GM21390 (cell line): ENCODE results near the gene HLF.

Experiments used
- ATAC-seq: cut with Tn5 transposase; IDR thresholded peaks from one replicate; pipeline ENCODE4 v1.9.1; 2021; ENCODE audit not compliant: unreplicated experiment

HLF gene

GRCh38 chr17:55254375-55254774, 10.4 kb upstream of the HLF start:
- no peak for ATAC-seq

- no peak for ATAC-seq
These were observed 6.1 kb upstream of the HLF start for GRCh38 chr17:55258578-55259135.

- ATAC-seq, result no peak
These were observed 5.1 kb upstream of the HLF start for GRCh38 chr17:55259684-55260111.

GRCh38 chr17:55261311-55261710, 3.4 kb upstream of the HLF start:
- ATAC-seq, result no peak

GRCh38 chr17:55263569-55264277, 1.0 kb upstream of the HLF start:
- no peak for ATAC-seq

- no peak for ATAC-seq
These were observed 499 bp upstream of the HLF start for GRCh38 chr17:55264278-55264644.

GRCh38 chr17:55265311-55266021, 706 bp downstream of the HLF start:
- no peak for ATAC-seq

- no peak for ATAC-seq
These were observed 1.5 kb downstream of the HLF start for GRCh38 chr17:55266051-55266957.

GRCh38 chr17:55266958-55267688, 2.4 kb downstream of the HLF start:
- ATAC-seq, result no peak

GRCh38 chr17:55267777-55268648, 3.3 kb downstream of the HLF start:
- ATAC-seq, result no peak

GRCh38 chr17:55268649-55269480, 4.1 kb downstream of the HLF start:
- no peak for ATAC-seq

GRCh38 chr17:55269894-55270293, 5.1 kb downstream of the HLF start:
- ATAC-seq, result no peak

- no peak for ATAC-seq
These were observed 6.4 kb downstream of the HLF start for GRCh38 chr17:55271223-55271571.

- ATAC-seq, result no peak
These were observed 7.4 kb downstream of the HLF start for GRCh38 chr17:55271958-55272710.

GRCh38 chr17:55272711-55273578, 8.2 kb downstream of the HLF start:
- ATAC-seq, result no peak

- ATAC-seq, result no peak
These were observed 9.0 kb downstream of the HLF start for GRCh38 chr17:55273579-55274354.
